ACHN (cell line): ENCODE results near the gene CAT.

Experiments used
- DNase-seq: peaks from one replicate; pipeline ENCODE4 v3.0.0-alpha.2; 2015
- in situ Hi-C: cut with HindIII; loops from 2 replicates; pipeline ENCODE4 v1.10.0; 2017; ENCODE audit warnings: low sequenced_read_pairs, low pct_ligation_motif_present, low pct_unique_long_range_greater_than_20kb

CAT gene

DNA sequence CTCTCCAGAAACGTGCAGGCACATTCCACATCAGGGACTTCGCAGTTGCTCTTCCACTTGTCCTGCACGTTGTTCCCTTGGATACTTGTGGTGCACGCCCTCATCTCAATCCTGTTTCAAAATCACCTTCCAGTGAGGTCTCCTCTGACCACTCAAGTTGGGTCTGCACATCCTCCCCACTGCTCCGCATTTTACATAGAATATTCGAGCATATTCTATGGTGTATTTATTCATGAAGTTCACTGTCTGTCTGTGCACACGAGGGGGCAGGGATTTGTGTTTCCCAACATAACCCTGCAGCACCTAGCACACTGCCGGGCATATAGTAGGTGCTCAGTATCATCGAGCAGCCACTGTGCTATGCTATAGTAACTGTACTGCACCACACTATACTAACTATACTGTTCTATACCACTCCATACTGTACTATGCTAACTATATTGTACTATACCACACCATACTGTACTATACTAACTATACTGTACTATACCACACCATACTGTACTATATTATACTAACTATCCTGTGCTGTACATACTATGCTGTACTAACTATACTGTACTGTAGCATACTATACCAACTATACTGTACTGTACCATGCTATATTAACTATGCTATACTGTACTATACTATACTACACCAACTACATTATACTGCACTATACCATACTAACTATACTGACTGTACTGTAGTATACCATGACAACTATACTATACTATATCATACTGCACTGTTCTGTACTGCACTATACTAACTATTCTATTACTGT lies 44.6 kb downstream of the CAT start:
- DNase-seq: no peak
- in situ Hi-C loops: loop anchor here (25.0 kb wide), 1 partner anchor 321 kb away; no protein-coding TSS in a partner anchor

DNA sequence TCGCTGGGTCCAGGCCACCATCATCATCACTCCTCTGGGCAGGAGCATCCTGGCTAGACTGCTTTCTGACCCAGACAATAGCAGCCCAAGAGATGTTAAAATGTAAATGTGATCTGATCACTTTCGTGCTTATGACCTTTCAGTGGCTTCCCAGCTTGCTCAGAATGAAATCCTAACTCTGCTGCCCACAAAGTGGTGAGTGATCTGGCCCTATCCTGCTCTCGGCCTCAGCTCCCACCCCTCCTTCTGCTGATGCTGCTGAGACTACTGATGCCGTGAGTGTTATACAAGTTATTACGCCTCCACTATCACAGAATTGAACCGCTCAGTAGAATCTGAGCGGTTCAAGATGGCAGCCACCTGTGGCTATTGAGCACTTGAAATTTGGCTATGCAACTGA lies 48.7 kb downstream of the CAT start:
- no peak for DNase-seq
- in situ Hi-C loops: loop anchor here (25.0 kb wide), 1 partner anchor 325 kb away; no protein-coding TSS in a partner anchor

DNA sequence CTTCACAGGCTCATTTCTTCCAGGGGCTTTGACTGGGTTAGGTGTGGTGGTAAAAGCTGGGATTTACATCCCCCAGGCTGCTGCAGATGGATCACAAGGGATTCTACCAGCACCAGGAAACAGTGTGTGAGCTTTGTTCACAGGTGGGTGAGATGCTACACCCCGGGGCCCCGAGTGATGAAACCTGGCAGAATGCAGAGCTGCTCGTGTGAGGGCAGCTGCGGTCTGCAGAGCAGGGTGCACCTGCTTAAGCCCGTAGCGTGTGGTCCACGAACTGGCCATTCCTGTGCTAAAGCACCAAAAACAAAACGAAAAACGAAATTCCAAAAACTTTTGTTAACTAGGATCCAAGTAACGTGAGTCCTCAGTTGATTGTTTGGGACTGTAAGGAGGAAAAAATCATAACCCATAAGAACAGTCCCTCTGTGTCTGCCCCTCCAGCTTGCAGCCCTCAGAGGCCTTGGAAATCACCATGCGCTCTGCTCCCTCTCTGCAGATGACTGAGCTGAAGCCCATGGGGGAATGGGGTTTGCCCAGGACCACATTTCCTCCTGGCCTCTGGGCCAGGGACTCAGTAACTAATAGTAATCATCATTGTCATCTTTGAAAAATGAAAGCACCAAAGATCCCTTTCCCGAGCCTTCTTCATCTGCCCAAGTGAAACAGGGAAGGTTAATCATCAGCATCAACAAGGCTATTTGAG lies 50.3 kb downstream of the CAT start:
- no peak for DNase-seq
- in situ Hi-C loops: loop anchor here (25.0 kb wide), 1 partner anchor 327 kb away; no protein-coding TSS in a partner anchor

DNA sequence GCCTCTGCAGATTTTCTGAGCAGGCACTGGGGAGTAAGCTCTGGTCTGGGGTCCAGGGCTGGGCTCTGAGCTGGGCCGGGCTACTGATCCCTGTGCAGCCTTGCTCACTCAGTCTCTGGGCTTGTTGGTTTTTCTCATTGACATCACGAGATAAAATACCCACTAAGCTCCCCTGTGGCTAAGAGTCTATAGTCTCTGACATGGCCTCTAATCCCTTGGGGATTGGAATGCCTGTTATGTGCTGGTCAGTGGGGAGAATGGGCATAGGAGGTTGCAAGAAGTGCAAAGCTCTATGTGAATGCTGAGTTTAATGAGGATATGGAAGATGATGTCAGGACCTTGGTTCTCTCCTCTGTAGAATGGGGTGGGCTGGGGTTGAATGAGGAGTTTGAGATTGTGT lies 51.6 kb downstream of the CAT start:
- in situ Hi-C loops: loop anchor here (25.0 kb wide), 1 partner anchor 328 kb away; no protein-coding TSS in a partner anchor
- DNase-seq: no peak

DNA sequence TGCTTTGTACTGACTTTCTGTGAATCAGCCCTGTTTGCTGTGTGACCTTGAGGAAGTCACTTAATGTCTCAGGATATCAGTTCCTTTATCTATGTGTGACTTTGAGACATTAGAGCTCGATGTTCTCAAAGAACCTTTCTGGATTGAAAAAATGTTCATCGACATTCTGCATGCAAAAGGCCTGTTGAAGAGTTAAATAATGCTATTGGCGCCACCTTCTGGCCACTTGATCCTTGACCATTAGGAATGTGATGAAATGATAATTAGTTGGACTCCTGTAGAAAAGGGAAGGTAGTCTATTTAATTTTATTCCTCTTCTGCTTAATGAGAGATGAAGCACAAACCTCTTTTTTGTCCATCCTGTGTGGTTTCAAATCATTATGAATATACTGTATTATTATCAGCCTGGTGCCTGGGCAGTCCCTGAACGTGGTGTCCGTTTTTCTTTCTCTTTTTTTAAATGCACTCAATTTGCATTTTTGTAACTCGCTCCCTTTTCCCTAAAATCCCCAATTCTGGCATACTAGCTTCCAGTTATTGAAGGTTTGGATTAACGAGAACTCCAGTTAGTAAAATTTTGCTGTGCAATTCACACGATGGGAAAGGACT lies 54.2 kb downstream of the CAT start:
- in situ Hi-C loops: loop anchor here (25.0 kb wide), 1 partner anchor 331 kb away; no protein-coding TSS in a partner anchor
- peak; percentile 64 for DNase-seq

DNA sequence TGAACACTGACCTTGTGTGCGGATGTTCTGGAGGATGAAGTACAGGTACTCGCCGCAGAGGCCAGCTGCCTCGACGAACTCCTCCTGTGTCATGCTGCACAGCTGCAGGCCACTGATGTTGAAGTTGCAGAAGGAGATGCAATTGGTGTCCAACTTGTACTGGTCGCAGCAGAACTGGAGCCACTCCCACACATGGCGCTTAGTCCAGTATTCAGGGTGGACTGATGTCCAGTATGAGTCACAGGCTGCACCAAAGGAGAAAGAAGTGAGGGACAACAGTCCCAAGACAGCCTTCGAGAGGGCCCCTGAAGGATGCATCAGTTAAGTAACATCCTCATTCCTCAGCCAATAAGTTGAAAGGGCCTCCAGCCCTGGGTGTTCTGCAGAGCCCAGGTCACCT lies 54.7 kb downstream of the CAT start:
- no peak for DNase-seq
- in situ Hi-C loops: loop anchor here (25.0 kb wide), 1 partner anchor 331 kb away; no protein-coding TSS in a partner anchor

DNA sequence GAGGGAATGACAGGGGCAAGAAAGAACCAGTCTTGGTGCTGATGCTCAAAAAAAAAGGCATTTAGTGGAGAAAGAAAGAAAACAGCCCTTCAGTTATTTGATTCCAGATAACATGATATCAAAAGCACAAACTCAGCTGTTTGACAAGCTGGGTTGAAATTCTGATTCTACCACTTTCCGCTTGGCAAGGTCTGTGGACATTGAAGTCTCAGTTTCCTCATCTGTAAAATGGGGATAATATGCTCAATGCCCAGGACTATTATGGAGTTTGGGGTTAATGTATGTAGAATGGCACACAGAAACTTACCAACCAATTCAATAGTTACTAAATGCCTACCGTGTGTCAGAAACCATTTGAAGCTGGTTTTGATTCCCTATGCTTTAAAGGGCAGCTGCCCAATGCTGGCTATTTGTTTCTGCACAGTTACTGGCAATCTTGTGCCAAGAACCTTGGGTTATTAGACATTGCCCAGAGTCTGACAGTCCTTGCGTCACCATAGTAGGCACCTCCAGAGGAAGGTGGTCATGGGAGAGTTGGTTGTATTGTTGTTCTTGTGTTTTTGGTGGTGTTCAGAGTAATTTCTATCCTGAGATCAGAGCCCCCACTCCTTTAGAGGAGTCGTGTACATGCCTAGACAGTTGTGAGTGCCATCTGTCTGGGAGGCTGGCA lies 55.3 kb downstream of the CAT start:
- in situ Hi-C loops: loop anchor here (25.0 kb wide), 1 partner anchor 332 kb away; no protein-coding TSS in a partner anchor

DNA sequence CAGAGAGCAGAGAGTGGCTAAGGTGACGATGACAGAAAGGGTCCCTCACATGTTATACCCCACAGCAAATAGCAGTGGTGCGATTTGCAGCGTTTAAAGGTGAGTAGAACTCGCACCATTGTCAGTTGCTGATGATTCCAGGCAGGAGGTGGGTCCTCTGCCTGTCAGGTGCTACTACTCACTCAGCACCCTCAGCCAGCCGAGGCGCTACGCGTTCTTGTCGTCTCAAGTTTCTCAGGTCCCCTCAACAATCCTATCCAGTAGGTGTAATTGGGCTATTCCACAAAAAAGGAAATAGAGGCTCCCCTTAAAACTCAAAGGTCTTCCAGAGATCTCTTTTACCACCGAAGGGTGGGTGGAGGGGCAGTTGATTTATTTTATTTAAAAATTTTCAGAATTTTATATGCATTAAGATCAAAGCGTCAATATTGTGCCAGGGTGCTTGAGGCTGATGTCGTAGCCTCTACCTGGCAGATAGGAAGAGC lies 56.5 kb downstream of the CAT start:
- in situ Hi-C loops: loop anchor here (25.0 kb wide), 1 partner anchor 333 kb away; no protein-coding TSS in a partner anchor
- DNase-seq: no peak

More for the DNA sequence above, 55.3 kb downstream of the CAT start:
- no peak for DNase-seq

DNA sequence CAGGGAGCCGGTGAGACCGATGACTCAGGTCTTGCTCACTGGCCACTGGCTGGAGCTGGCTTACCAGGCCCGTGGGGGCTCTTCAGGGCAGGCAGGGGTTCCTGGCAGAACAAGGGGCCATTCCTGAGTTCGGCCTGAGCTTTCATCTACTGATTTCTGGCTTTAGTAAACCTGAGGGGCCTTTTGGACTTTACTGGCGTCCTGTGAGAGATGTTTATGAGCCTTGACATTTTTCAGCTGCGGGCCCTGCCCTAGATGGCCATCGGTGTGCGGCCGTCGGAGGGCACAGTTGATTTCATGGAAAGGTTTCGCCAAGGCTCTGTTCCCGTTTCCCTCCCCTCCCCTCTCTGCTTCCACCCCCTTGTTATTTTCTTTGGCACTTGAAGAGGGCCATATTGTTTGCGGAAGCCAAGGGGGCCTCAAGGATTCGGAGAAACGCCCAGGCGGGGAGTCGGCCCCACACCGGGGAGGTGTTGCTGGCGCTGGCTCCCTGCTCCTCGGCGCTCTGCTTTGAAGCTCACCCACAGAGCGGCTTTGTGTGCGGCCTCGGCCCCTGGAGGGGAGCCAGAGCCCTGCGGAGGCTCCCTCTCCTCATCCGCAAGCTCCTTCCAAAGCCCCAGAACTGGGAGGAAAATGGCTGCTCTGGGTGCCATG lies 57.1 kb downstream of the CAT start:
- DNase-seq: no peak
- in situ Hi-C loops: loop anchor here (25.0 kb wide), 1 partner anchor 334 kb away; no protein-coding TSS in a partner anchor

DNA sequence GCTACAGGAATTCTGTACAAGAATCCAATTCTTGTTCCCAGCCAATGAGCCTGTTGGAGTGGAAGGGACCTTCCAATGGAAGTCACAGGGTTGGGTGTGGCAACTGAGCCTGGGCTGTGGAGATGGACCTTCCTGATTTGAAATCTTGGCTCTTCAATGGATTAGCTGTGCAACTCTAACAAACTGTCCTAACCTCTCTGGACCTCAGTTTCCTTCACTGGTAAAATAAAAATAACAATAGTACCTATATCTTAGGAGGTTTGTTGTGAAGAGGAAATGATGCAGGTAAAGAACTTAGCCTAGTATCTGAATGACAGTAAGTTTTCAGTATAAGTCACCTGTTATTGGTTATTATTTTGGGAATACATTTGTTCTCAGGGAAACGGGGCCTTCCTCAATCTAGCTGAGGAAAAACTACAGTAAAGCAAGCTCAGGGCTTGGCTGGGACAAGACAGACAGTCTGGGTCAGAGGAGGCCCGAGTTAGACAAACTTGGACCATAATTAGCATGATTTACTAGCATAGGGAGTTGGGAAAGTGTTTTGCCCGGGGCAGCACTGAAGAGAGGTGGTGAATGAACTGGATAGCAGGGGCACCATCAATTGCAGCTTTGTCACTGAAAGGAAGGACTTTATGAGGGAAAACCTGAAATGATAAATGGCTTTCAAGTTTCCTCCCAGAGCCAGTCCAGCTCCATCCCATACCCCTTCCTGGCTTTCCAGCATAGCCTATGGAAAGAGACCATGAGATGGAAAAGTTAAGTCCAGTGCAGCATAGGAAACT lies 61.2 kb downstream of the CAT start:
- in situ Hi-C loops: loop anchor here (25.0 kb wide), 1 partner anchor 338 kb away; no protein-coding TSS in a partner anchor
- no peak for DNase-seq

DNA sequence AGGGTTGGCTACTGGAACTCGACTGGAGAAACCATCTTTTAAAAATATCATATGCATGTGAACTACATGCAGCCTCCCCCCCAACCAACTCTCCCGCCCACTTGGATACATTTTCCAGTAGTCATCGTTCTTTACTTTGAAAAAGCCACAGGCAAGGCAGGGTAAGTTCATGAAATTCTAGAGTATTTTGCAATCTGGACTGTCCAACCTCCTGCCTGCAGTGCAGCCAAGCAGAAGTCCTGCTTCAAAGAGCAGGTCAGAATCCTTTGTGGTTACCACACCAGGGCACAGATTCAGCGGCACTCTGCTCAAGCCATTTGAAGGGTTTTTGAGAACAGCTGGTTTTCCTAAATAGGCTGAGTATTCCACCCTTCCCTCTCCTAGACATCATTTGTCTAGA lies 62.8 kb downstream of the CAT start:
- in situ Hi-C loops: no loop called here
- peak; percentile 91 for DNase-seq

DNA sequence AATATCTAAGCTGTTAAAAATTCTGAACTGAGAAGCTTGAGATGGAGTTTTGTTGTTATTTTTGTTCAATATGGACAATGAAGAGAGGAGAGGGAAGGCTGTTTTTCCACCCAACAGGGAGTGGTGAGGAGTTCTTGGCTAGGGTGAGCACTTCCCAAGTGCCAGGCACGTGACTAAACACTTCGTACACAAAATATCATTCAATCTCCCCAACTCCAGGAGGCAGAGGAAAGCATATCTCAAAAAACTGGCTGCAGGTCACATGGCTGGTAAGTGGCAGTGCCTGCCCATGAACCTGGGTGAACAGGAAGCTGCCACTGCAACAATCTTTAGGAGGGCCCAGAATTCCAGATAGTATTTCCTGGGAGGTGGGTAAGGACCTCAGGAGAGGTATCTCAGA lies 63.2 kb downstream of the CAT start:
- in situ Hi-C loops: no loop called here
- DNase-seq: peak; percentile 28

DNA sequence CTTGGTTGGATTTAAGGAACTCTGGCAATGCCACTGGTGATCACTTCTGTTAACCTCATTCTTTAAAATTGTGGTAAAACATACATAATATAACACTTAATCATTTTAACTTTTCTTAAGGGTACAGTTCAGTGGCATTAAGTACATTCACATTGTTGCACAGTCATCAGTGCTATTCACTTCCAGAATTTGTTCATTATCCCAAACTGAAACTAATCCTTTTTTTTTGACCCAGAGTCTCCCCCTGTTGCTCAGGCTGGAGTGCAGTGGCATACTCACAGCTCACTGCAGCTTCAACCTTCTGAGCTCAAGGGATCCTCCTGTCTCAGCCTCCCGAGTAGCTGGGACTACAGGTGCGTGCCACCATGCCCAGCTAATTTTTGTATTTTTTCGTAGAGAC lies 64.2 kb downstream of the CAT start:
- peak; percentile 20 for DNase-seq
- in situ Hi-C loops: no loop called here

DNA sequence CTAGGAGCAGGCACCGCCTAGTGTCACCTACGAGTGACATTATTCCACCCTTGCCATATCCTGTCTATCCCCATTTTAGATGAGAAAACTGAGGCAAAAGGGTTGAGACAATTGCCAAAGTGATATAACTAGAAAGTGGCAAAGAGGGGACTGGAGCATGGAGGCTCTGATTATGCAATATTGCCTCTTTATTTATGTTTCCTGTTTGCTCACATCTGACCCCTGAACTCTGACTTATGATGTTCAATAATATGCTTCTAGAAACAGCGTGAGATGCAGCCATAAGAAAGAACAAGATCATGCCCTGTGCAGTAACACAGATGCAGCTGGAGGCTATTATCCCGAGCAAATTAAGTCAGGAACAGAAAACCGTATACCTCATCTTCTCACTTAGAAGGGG lies 67.1 kb downstream of the CAT start:
- DNase-seq: no peak
- in situ Hi-C loops: no loop called here

DNA sequence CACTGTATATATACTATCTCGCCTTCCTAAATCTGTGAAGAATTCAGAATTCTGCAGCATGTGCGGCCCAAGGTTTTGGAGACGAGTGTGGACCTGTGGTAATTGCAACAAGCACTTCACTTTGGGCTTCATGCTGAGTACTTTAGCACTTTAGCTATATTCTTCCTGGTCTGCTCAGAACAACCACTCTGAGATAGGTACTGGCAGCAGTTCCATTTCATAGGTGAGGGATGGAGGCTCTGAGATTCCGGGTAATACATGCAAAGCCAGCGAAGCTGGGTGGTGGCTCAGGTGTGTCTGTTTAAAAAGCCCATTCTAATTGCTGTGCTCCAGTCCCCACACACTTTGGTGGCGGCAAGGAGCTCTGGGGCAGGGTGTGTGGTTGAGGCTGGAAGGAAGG lies 68.4 kb downstream of the CAT start:
- in situ Hi-C loops: no loop called here
- DNase-seq: no peak

DNA sequence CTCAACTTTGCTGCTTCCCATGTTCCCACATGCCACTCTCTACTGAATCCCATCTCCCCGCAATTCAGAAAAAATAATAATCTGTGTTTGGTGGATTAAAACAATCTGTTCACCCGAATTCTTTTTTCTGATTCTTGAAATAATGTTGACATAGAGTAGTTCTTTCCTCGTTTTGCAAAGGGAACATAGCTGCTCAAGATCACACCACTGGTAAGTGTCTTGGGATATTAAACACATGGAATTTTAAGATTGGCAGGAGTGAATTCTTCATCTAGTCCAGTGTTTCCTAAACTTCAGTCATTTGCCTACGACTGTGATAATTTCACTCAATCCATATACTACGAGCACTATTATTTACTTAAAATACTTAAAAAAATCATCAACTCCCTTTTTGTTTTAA lies 68.9 kb downstream of the CAT start:
- no peak for DNase-seq
- in situ Hi-C loops: no loop called here

DNA sequence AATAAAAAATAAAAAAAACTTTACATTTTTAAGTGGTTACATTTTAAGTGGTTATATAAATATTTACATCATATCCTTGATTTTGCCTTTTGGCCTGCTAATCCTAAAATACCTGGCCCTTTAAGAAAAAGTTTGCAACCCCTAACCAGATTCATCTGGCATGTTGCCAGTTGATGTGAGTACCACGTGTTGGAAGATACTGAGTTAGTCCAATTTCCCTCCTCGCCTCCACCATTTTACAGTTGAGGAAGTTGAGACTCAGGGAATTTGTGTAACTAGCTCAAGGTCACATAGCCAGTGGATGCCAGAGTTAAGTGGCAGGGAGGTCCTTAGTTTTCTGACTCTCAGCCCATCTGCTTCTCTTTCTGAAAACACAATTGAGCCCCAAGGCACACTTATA lies 69.8 kb downstream of the CAT start:
- in situ Hi-C loops: no loop called here
- DNase-seq: no peak
